NT2/D1 (cell line): ENCODE measurements around the gene PSMD5.

Experiments used
- SUZ12 ChIP-seq: IDR thresholded peaks from 2 replicates; pipeline ENCODE4 v1.6.1; 2011; ENCODE audit not compliant: insufficient read length, insufficient read depth; ENCODE audit errors: extremely low read depth
- YY1 ChIP-seq: IDR thresholded peaks from 2 replicates; pipeline ENCODE4 v1.6.1; 2011; ENCODE audit not compliant: insufficient read length, insufficient read depth
- ZNF274 ChIP-seq: IDR thresholded peaks from 2 replicates; pipeline ENCODE4 v1.6.1; 2011; ENCODE audit warnings: mild to moderate bottlenecking, low read depth, low read length

GRCh38 chr9:120866651-120867050 is 23.9 kb upstream of the PSMD5 start:
- TF ChIP-seq YY1 (no peak), SUZ12 (no peak), ZNF274 (no peak)
